Transverse colon (tissue), 3 donors: ENCODE data around the gene FAM89B.

Experiments used
- POLR2A ChIP-seq: fragments of 450-650 bp; IDR thresholded peaks from one replicate; pipeline ENCODE4 v1.6.1; 2016; ENCODE audit warnings: antibody characterized with exemption, mild to moderate bottlenecking, moderate library complexity
- POLR2AphosphoS5 ChIP-seq, 3 donors: sonication (generic); formaldehyde crosslinking; IDR thresholded peaks; one replicate each; pipeline ENCODE4 v1.6.1; 2016; ENCODE audit warnings: antibody characterized with exemption in 3 of 3

DNA sequence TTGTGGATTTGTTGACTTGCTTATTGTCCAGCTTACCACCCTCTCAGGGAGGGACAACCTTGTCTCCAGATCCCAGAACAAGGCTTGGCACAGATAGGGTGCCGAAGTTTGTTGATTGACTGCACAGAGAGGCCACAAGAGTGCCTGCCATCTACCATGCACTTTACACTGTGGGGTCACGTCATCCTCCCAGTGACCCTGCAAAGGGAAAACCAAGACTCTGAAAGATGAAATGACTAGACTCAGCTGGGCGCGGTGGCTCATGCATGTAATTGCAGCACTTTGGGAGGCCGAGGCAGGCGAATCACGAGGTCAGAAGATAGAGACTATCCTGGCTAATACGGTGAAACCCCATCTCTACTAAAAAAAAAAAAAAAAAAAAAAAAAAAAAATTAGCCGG is 9.6 kb upstream of the FAM89B start:
- TF ChIP-seq POLR2AphosphoS5 (IDR thresholded peaks at IDR 0.05) (no peak), POLR2A (no peak)
